ENCODE results near the gene KERA. TPM values are rescaled to one million over a fixed set of nuclear protein-coding genes. Genes with fewer than 3 reads are reported as not detected.

Gene KERA
- total and polyA plus RNA-seq, 9 of the 15 experiments (the other 6 are each of a cell fraction or from before 2014, with no cell fraction given) = not detected

DNA sequence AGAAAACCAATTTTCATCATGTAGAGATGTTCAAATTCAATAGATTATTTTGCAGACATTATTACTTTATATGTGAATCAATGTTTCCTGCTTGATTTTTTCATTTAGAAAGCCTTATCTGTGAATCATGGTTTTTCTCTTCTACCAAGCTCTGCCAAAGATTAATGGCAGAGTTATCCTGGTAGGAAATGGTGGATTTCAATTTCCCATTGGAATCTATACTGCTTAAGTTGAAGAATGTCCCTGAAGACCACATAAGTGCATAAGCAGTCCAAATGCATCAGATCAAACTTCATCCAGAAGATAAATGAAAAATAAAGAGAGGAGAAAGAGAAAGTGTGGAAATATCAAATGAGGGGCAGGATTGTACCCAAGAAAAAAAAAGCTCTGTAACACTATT lies 48.5 kb upstream of the KERA start (continued):
- TF ChIP-seq, protein P1, sequence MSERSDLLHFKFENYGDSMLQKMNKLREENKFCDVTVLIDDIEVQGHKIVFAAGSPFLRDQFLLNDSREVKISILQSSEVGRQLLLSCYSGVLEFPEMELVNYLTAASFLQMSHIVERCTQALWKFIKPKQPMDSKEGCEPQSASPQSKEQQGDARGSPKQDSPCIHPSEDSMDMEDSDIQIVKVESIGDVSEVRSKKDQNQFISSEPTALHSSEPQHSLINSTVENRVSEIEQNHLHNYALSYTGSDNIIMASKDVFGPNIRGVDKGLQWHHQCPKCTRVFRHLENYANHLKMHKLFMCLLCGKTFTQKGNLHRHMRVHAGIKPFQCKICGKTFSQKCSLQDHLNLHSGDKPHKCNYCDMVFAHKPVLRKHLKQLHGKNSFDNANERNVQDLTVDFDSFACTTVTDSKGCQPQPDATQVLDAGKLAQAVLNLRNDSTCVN (CRISPR knock-in tag; IDR thresholded peaks at IDR 0.05) = no peak
- no peak for TF ChIP-seq NFIX (CRISPR knock-in tag; IDR thresholded peaks at IDR 0.05; ENCODE audit: low read depth)
- TF ChIP-seq, protein P2, sequence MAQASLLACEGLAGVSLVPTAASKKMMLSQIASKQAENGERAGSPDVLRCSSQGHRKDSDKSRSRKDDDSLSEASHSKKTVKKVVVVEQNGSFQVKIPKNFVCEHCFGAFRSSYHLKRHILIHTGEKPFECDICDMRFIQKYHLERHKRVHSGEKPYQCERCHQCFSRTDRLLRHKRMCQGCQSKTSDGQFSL (CRISPR knock-in tag; IDR thresholded peaks at IDR 0.05) = no peak
- TF ChIP-seq, protein P2 (tag; IDR thresholded peaks at IDR 0.05) = no peak
- no peak for TF ChIP-seq HDAC8 (tag; IDR thresholded peaks at IDR 0.05)
- no peak for TF ChIP-seq EP300 (IDR thresholded peaks at IDR 0.05; ENCODE audit: low read length)
- TF ChIP-seq ERF (CRISPR knock-in tag; IDR thresholded peaks at IDR 0.05) = no peak

- no peak for ATAC-seq
- FAIRE-seq = no peak
- Histone ChIP-seq H3K4me1 (replicated peaks in 1 of 2; ENCODE audit: control insufficient read depth in 2 of 2, insufficient read depth in 2 of 2, low read length in 2 of 2) (no peaks in the 10 kb centered on the region), H3K27ac (ENCODE audit: extremely low read depth, low read depth, low read length) (no peak overlapping the region), H3K4me2 (ENCODE audit: insufficient read depth, low read length) (no peak overlapping the region), H2AFZ (ENCODE audit: low read depth, low read length) (no peak overlapping the region), H4K20me1 (replicated peaks; ENCODE audit: control insufficient read depth, insufficient read depth, low read length) (no peaks in the 10 kb centered on the region), H3K36me3 (ENCODE audit: control insufficient read depth, insufficient read depth, low read length) (no peaks in the 10 kb centered on the region), H3K9me1 (ENCODE audit: control insufficient read depth, insufficient read depth, low read length) (no peaks in the 10 kb centered on the region), H3K79me2 (ENCODE audit: control insufficient read depth, insufficient read depth, low read length) (no peaks in the 10 kb centered on the region), H3K27me3 (ENCODE audit: control insufficient read depth in 2 of 2, insufficient read depth in 2 of 2, low read length in 2 of 2) (no peaks in the 10 kb centered on the region), H3K9me3 (replicated peaks; ENCODE audit: control insufficient read depth, insufficient read depth, low read depth, low read length) (no peaks in the 10 kb centered on the region), H3K4me3 (no peak overlapping the region), H3K9ac (ENCODE audit: insufficient read depth in 1 of 2, low read depth in 2 of 2, low read length in 2 of 2) (no peak overlapping the region)
- ChIA-PET CTCF (ENCODE audit: low intra/inter-chr PET ratio) (no interaction called here), POLR2A (no interaction called here)
- intact Hi-C loops (cut with micrococcal nuclease) (loop anchor here (5.0 to 10.0 kb wide), 2 partner anchors 129 to 219 kb away; no protein-coding TSS in a partner anchor), in situ Hi-C loops (cut with MboI) (no loop called here)
- WGBS (ENCODE audit: insufficient coverage, low coverage, missing lambda C conversion rate) = 0% methylated on average over 5 of the region's 5 CpGs
- no peak for DNase-seq (ENCODE audit: extremely low read depth in 1 of 4, low spot score in 3 of 4)
- BruUV-seq (replicated peaks) = no TSS peak
- no peak for TF ChIP-seq ZNF512 (tag; IDR thresholded peaks at IDR 0.05)
- TF ChIP-seq HMGN3 (IDR thresholded peaks at IDR 0.05; ENCODE audit: borderline replicate concordance, extremely low read depth, insufficient read length, low read depth, low read length) = no peak
- no peak for TF ChIP-seq PHTF2 (CRISPR knock-in tag; IDR thresholded peaks at IDR 0.05)
- no peak for TF ChIP-seq ZNF239 (CRISPR knock-in tag; IDR thresholded peaks at IDR 0.05)
- no peak for TF ChIP-seq TEAD2 (tag; IDR thresholded peaks at IDR 0.05)
- no peak for TF ChIP-seq ZFP91 (CRISPR knock-in tag; IDR thresholded peaks at IDR 0.05)
- no peak for TF ChIP-seq ZNF232 (CRISPR knock-in tag; IDR thresholded peaks at IDR 0.05)
- TF ChIP-seq FOXA3 (CRISPR knock-in tag; conservative IDR thresholded peaks at IDR 0.05 in 1 of 2, IDR thresholded peaks at IDR 0.05 in 1 of 2) = no peak
- TF ChIP-seq NRF1 (conservative IDR thresholded peaks at IDR 0.05 in 1 of 2, IDR thresholded peaks at IDR 0.05 in 1 of 2) = no peak
- TF ChIP-seq MEF2A (IDR thresholded peaks at IDR 0.05; ENCODE audit: control insufficient read depth, low read depth, low read length) = no peak
Observed at GRCh38 chr12:91105807-91106206, 48.0 kb upstream of the KERA start.
